Measurements from ENCODE around the gene MUC3A. TPM values are rescaled to one million over a fixed set of nuclear protein-coding genes. Genes with fewer than 3 reads are reported as not detected.
"Not testable (repeated sequence)": the region's sequence is repeated elsewhere in the genome, so short reads cannot be mapped to it uniquely, and the experiment has no call there.

The MUC3A gene
- 0.51 TPM for total RNA-seq
- long read RNA-seq: 0 reads

GRCh38 chr7:100949227-100949932 lies at the start of gene MUC3A:
Gene MUC3A (plus strand): TSS chr7:100949534. CDS start chr7:100949625, 91 bp downstream.
- no peak for ATAC-seq
- intact Hi-C loops (cut with DNase I): no loop called here

DNA sequence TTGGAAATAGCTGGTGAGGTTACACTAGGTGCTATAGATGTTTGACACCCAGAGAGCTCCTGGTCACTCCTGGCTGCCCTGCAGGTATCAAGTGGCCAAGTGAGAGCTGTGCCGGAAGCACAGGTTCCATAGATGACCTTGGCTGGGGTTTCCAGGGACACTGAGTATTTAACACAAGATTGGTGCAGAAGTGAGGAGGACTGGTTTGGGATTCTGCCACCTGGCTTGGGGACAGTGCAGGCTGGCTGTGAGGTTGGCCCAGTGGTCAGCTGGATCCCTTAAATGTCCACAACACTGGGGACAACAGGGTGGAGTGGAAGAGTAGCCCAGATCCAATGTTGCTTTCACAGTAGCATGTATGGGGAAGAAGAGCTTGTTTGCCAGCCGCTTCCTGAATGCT lies 48.4 kb upstream of the MUC3A start:
- ATAC-seq: no peak
- intact Hi-C loops (cut with DNase I): no loop called here
- DNase-seq (ENCODE audit: missing footprints): no peak

More at GRCh38 chr7:100949227-100949932, at the start of gene MUC3A:
- no peak for DNase-seq (ENCODE audit: missing footprints)

GRCh38 chr7:100901921-100902332 lies 47.4 kb upstream of the MUC3A start:
- DNase-seq (ENCODE audit: missing footprints): no peak
- no peak for ATAC-seq
- intact Hi-C loops (cut with DNase I): no loop called here

- no peak for DNase-seq (ENCODE audit: missing footprints)
- intact Hi-C loops (cut with DNase I): no loop called here
- ATAC-seq: no peak
Measured at GRCh38 chr7:100902638-100903037, 46.7 kb upstream of the MUC3A start.

- ATAC-seq (no peak), DNase-seq (ENCODE audit: missing footprints) (no peak)
- intact Hi-C loops (cut with DNase I): no loop called here
Measured at GRCh38 chr7:100908512-100908911, 40.8 kb upstream of the MUC3A start.

GRCh38 chr7:100910443-100910842 lies 38.9 kb upstream of the MUC3A start:
- DNase-seq (ENCODE audit: missing footprints); ATAC-seq; intact Hi-C loops (cut with DNase I): not testable (repeated sequence)

GRCh38 chr7:100911484-100911883 lies 37.9 kb upstream of the MUC3A start:
- no peak for ATAC-seq
- DNase-seq (ENCODE audit: missing footprints): no peak
- intact Hi-C loops (cut with DNase I): no loop called here

DNA sequence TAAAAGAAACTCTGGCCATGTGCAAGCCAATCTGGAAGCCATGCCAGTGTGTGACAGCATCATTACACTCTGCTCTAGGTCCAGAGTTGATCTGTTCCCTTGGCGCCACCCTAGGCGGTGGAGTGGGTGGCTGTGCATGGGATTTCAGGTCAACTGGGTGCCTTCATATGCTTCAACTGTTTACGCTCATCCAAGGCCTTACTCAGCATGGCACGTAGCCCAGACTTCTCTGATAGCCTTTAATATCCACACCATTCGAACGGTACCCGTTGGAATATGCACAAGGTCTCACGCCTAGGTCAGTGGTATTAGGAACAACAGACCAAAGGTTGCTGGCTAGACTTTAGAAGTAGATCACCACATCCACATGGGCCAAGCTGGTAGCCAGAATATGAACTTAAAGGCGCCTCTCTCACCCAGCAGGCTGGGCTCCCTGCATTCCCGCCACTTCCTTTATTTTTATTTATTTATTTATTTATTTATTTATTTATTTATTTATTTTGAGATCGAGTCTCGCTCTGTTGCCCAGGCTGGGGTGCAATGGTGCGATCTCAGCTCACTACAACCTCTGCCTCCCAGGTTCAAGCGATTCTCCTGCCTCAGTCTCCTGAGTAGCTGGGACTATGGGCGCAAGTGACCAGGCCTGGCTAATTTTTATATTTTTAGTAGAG lies 35.0 kb upstream of the MUC3A start:
- intact Hi-C loops (cut with DNase I): no loop called here
- DNase-seq (ENCODE audit: missing footprints) (no peak), ATAC-seq (no peak)

GRCh38 chr7:100914879-100915447 lies 34.4 kb upstream of the MUC3A start:
- no peak for DNase-seq (ENCODE audit: missing footprints)

GRCh38 chr7:100919335-100919734 lies 30.0 kb upstream of the MUC3A start:
- DNase-seq (ENCODE audit: missing footprints); ATAC-seq; intact Hi-C loops (cut with DNase I): not testable (repeated sequence)

More at GRCh38 chr7:100914879-100915447, 34.4 kb upstream of the MUC3A start:
- intact Hi-C loops (cut with DNase I): no loop called here
- no peak for ATAC-seq

DNA sequence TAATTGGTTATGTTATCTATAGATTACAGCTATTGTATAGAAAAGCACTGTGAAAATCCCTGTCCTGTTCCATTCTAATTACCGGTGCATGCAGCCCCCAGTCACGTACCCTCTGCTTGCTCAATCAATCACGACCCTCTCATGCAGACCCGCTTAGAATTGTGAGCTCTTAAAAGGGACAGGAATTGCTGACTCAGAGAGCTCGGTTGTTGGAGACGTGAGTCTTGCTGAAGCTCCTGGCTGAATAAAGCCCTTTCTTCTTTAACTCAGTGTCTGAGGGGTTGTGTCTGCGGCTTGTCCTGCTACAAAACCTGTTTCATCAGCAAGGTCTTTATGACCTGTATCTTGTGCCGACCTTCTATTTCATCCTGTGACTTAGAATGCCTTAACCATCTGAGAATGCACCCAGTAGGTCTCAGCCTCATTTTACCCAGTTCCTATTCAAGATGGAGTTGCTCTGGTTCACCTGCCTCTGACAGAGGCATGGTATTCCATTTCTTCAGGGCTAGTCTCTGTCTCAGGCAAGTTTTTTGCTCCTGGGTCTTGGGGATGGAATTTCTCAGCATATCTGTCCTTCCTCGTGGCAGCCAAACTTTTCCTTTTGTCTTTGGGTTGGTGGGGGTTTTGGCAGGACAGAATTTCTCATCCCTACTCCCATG lies 29.4 kb upstream of the MUC3A start:
- ATAC-seq; DNase-seq (ENCODE audit: missing footprints); intact Hi-C loops (cut with DNase I): not testable (repeated sequence)

- intact Hi-C loops (cut with DNase I): no loop called here
- no peak for DNase-seq (ENCODE audit: missing footprints)
- no peak for ATAC-seq
Measured at GRCh38 chr7:100921039-100921438, 28.3 kb upstream of the MUC3A start.

- intact Hi-C loops (cut with DNase I); DNase-seq (ENCODE audit: missing footprints); ATAC-seq: not testable (repeated sequence)
Measured at GRCh38 chr7:100923616-100924015, 25.7 kb upstream of the MUC3A start.

GRCh38 chr7:100929808-100930174 lies 19.5 kb upstream of the MUC3A start:
- intact Hi-C loops (cut with DNase I): no loop called here
- DNase-seq (ENCODE audit: missing footprints) (no peak), ATAC-seq (no peak)

- no peak for DNase-seq (ENCODE audit: missing footprints)
- no peak for ATAC-seq
- intact Hi-C loops (cut with DNase I): no loop called here
Measured at GRCh38 chr7:100933734-100934133, 15.6 kb upstream of the MUC3A start.

DNA sequence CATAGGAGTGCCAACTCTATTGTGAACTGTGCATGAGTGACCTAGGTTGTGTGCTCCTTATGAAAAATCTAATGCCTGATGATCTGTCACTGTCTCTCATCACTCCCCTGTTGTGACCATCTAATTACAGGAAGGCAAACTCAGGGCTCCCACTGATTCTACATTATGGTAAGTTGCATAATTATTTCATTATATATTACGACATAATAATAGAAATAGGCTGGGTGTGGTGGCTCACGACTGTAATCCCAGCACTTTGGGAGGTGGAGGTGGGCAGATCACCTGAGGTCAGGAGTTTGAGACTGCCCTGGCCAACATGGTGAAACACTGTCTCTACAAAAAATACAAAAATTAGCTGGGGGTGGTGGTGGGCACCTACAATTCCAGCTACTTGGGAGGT lies 14.0 kb upstream of the MUC3A start:
- intact Hi-C loops (cut with DNase I): not testable (repeated sequence)

GRCh38 chr7:100936167-100936566 lies 13.2 kb upstream of the MUC3A start:
- intact Hi-C loops (cut with DNase I); ATAC-seq; DNase-seq (ENCODE audit: missing footprints): not testable (repeated sequence)

More for the DNA sequence above, 14.0 kb upstream of the MUC3A start:
- not testable (repeated sequence) for DNase-seq (ENCODE audit: missing footprints); ATAC-seq

DNA sequence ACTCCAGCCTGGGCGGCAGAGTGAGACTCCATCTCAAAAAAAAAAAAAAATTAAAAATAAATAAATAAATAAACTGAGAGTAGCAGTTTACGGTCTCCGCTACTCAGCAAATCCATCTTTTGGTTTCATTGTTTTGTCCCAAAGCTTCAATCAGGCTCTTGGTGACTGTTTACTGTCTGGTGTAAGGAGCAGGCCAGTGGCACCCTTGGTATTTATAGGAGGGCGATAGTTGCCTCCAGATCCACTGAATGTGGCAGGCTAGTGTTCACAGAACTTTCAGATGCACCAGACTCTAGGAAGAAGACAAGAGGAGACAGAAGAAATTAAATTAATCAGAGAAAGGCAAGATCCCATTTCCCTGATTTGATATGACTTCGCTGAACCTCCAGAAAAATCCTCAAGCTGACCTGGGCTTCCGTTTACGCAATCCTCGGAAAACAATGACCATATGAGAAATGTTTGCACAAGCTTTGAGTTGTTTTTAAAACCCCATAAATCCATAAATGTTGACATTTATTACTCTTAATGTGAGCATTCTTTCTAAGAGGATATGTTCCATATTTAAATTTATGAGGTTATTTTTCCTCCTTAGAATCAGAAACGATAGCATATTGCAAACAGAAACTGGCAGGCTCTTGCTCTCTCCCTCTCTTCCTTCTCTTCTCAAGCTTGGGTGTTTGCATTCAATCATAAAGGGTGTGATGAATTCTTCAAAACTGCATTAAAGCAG lies 7.1 kb upstream of the MUC3A start:
- intact Hi-C loops (cut with DNase I): no loop called here
- no peak for ATAC-seq

DNA sequence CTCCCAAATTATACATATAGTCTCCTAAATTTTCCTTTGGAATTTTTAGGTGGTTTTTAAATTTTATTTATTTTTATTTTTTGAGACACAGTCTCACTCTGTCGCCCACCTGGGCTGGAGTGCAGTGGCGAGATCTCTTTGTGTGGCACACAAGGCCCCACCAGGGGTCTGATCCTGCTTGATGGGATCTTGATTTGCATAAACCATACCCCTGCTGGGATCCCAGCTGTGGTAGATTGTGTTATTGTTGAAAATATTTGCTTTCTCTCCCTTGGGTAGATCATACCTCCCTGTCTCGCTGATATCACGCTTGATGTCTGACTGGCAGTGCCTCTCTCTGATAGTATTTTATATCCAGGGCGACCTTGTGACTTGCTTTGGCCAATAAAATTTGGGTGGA lies 5.6 kb upstream of the MUC3A start:
- no peak for ATAC-seq
- intact Hi-C loops (cut with DNase I): no loop called here
- DNase-seq (ENCODE audit: missing footprints): no peak

More for the DNA sequence above, 7.1 kb upstream of the MUC3A start:
- no peak for DNase-seq (ENCODE audit: missing footprints)
